ENCODE data around the gene NUDT14.

NUDT14 gene

GRCh38 chr14:105150368-105151083 lies 30.6 kb downstream of the NUDT14 start:
- no peak for DNase-seq (ENCODE audit: low read depth, low spot score)
- H3K4me3 ChIP-seq (ENCODE audit: low read depth, low read length), result no peak overlapping the region
- TF ChIP-seq CTCF (IDR thresholded peaks at IDR 0.05; ENCODE audit: insufficient read depth, low read length, missing control alignments), result no peak
- ChIA-PET POLR2A (no interaction called here), CTCF (no interaction called here)

- no peak overlapping the region for H3K4me3 ChIP-seq (ENCODE audit: low read depth, low read length)
- TF ChIP-seq CTCF (IDR thresholded peaks at IDR 0.05; ENCODE audit: insufficient read depth, low read length, missing control alignments), result no peak
- ChIA-PET POLR2A (no interaction called here), CTCF (no interaction called here)
- no peak for DNase-seq (ENCODE audit: low read depth, low spot score)
Observed at GRCh38 chr14:105150026-105150367, 31.1 kb downstream of the NUDT14 start.

GRCh38 chr14:105149146-105149781 lies 31.8 kb downstream of the NUDT14 start:
- H3K4me3 ChIP-seq (ENCODE audit: low read depth, low read length), result no peak overlapping the region
- TF ChIP-seq CTCF (IDR thresholded peaks at IDR 0.05; ENCODE audit: insufficient read depth, low read length, missing control alignments), result no peak
- ChIA-PET CTCF (no interaction called here), POLR2A (no interaction called here)
- DNase-seq (ENCODE audit: low read depth, low spot score), result no peak

GRCh38 chr14:105148604-105149145 lies 32.4 kb downstream of the NUDT14 start:
- CTCF ChIA-PET, result no interaction called here
- H3K4me3 ChIP-seq (ENCODE audit: low read depth, low read length), result no peak overlapping the region
- POLR2A ChIA-PET, result no interaction called here
- DNase-seq (ENCODE audit: low read depth, low spot score), result no peak
- no peak for TF ChIP-seq CTCF (IDR thresholded peaks at IDR 0.05; ENCODE audit: insufficient read depth, low read length, missing control alignments)

- H3K4me3 ChIP-seq (ENCODE audit: low read depth, low read length), result no peak overlapping the region
- DNase-seq (ENCODE audit: low read depth, low spot score), result no peak
- ChIA-PET POLR2A (no interaction called here), CTCF (no interaction called here)
- TF ChIP-seq CTCF (IDR thresholded peaks at IDR 0.05; ENCODE audit: insufficient read depth, low read length, missing control alignments), result no peak
Observed at GRCh38 chr14:105147671-105148603, 33.2 kb downstream of the NUDT14 start.
